Jurkat, Clone E6-1 (cell line): ENCODE data around the gene TSPAN5.
"Not testable (repeated sequence)": the region's sequence is repeated elsewhere in the genome, so short reads cannot be mapped to it uniquely, and the experiment has no call there.

Experiments
- DNase-seq: peaks from one replicate; pipeline ENCODE4 v3.0.0-alpha.2; 2011; ENCODE audit warnings: low read depth, low spot score
- H3K4me3 ChIP-seq: 2 replicates; pipeline ENCODE4 v1.5.1; 2011; ENCODE audit warnings: mild to moderate bottlenecking, low read length, control low read depth, moderate library complexity

TSPAN5 gene

GRCh38 chr4:98491899-98492559, 166.4 kb downstream of the TSPAN5 start:
- H3K4me3 ChIP-seq = no peak overlapping the region
- no peak for DNase-seq

GRCh38 chr4:98490251-98490650, 168.2 kb downstream of the TSPAN5 start:
- no peak for DNase-seq
- H3K4me3 ChIP-seq = no peak overlapping the region

- DNase-seq = no peak
- no peak overlapping the region for H3K4me3 ChIP-seq
These were observed 172.5 kb downstream of the TSPAN5 start for GRCh38 chr4:98485816-98486345.

- H3K4me3 ChIP-seq = no peak overlapping the region
- no peak for DNase-seq
These were observed 174.4 kb downstream of the TSPAN5 start for GRCh38 chr4:98484031-98484430.

GRCh38 chr4:98482847-98483806, 175.3 kb downstream of the TSPAN5 start:
- no peak overlapping the region for H3K4me3 ChIP-seq
- DNase-seq = no peak

GRCh38 chr4:98482503-98482846, 175.9 kb downstream of the TSPAN5 start:
- no peak for DNase-seq
- no peak overlapping the region for H3K4me3 ChIP-seq

- DNase-seq = no peak
- no peak overlapping the region for H3K4me3 ChIP-seq
These were observed 177.2 kb downstream of the TSPAN5 start for GRCh38 chr4:98481167-98481566.

DNA sequence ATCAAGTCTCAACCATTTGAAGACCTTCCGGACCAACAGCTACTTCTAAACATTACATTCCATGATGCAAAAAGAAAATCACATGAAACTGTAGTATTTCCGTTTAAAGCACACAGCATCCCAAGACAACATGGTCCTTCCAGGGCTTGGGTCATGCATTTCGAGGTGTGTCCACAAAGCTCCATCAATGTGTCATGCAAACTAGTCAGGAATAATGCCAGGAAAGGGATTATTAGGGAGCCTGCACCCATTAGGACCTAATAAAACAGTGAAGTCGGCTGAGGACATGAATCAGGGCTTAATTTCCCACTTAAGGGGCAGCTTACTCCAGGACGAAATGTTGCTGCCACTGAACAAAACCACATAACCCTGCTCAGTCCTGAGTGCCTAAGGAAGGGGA, 177.9 kb downstream of the TSPAN5 start:
- no peak overlapping the region for H3K4me3 ChIP-seq
- no peak for DNase-seq

- H3K4me3 ChIP-seq, DNase-seq: not testable (repeated sequence)
These were observed 178.8 kb downstream of the TSPAN5 start for GRCh38 chr4:98479590-98479989.

GRCh38 chr4:98476891-98477290, 181.5 kb downstream of the TSPAN5 start:
- no peak overlapping the region for H3K4me3 ChIP-seq
- DNase-seq = no peak

GRCh38 chr4:98474408-98474844, 184.0 kb downstream of the TSPAN5 start:
- no peak overlapping the region for H3K4me3 ChIP-seq

DNA sequence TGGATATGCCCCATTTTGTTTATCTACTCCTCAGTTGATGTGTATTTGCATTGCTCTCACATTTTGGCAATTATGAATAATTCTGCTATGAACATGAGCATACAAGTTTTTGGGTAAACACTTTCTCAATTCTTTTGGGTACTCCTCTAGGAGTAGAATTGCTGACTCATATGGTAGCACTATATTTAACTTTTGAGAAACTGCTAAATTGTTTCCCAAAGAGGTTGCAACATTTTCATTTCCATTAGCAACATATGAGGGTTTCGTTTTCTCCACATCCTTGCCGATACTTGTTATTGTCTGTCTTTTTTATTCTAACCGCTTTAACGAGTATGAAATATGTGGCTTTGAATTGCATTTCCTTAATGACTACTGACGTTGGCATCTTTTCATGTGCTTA, 185.4 kb downstream of the TSPAN5 start:
- H3K4me3 ChIP-seq = no peak overlapping the region
- no peak for DNase-seq

More at GRCh38 chr4:98474408-98474844, 184.0 kb downstream of the TSPAN5 start:
- DNase-seq = no peak

DNA sequence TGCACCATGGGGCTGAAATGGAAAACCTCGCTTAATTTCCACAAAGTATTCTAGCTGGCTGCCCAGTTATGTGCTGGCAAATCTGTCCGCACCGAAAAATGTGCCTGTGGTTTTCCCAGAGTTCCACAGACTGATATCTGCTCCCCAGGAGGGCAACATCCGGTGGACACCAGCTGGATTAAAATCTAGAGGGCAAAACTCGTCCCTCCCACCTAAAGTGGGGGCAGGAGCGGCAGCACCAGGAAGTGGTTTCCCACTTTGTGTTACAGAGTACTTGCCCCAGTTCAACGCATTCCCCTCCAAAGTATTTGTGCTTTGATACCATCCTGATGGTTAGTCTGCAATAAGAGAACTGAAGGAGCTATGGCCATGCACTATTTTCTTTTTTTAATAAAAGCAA, 187.6 kb downstream of the TSPAN5 start:
- H3K4me3 ChIP-seq = no peak overlapping the region
- DNase-seq = peak; percentile 64

- no peak for DNase-seq
- no peak overlapping the region for H3K4me3 ChIP-seq
These were observed 188.0 kb downstream of the TSPAN5 start for GRCh38 chr4:98470366-98470765.

- no peak for DNase-seq
These were observed 188.6 kb downstream of the TSPAN5 start for GRCh38 chr4:98469771-98470170.

GRCh38 chr4:98468709-98469108, 189.7 kb downstream of the TSPAN5 start:
- H3K4me3 ChIP-seq = no peak overlapping the region
- no peak for DNase-seq

More at GRCh38 chr4:98469771-98470170, 188.6 kb downstream of the TSPAN5 start:
- H3K4me3 ChIP-seq = no peak overlapping the region

GRCh38 chr4:98467627-98468072, 190.8 kb downstream of the TSPAN5 start:
- peak; percentile 85 for DNase-seq
- no peak overlapping the region for H3K4me3 ChIP-seq

DNA sequence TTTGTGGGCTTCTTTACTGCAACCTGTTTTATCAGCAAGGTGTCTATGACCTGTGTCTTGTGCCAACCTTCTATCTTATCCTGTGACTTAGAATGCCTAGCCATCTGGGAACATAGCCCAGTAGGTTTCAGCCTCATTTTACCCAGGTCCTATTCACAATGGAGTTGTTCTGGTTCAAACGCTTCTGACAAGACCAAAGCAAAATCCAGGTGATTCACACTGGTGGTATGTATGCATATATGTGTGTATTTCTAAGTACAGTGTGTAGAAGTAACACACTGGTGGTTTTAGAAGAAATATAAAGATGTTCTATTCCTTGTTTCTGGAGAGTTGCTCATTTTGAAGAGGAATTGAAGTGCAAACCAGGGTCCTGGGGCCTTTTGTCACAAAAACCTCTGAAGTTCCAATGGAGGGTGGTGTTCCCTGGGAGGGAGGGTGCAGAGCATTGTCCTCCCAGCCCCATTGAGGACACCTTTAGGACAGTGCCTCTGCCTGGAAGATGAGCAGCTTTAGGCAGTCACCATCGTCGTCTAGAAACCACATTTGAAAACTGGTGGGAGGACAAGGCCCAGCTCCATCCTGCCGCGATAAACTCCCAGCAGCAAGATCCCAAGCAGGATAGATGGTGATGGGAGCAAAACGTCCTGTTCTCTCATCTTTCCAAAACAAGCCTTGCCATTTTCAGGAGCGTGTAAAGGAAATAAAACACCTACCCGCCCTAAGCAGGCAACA, 191.4 kb downstream of the TSPAN5 start:
- no peak overlapping the region for H3K4me3 ChIP-seq
- DNase-seq = no peak

DNA sequence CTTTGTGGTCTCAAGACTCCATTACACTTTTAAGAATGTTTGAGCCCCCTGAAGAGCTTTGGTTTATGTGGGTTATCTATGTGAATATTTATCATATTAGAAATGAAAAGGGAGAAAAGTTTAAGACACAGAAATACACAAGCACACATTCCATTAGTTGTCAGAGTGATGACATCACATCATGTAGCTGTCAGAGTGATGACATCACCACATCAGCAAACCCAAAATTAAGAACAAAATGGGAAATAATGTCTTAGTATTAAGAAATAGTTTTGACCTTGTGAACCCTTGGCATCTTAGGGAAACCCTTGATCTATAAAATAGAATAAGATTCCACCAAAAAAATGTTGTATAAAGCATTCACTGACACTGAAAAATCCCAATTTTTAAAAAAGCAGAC, 195.9 kb downstream of the TSPAN5 start:
- no peak overlapping the region for H3K4me3 ChIP-seq
- no peak for DNase-seq
